ENCODE measurements around the gene GFPT2.

Gene GFPT2

GRCh38 chr5:180333661-180334060 lies 19.5 kb downstream of the GFPT2 start:
- no peak for DNase-seq (ENCODE audit: low read depth)

GRCh38 chr5:180332861-180333260 lies 20.3 kb downstream of the GFPT2 start:
- no peak for DNase-seq (ENCODE audit: low read depth)

GRCh38 chr5:180332051-180332517 lies 21.1 kb downstream of the GFPT2 start:
- no peak for DNase-seq (ENCODE audit: low read depth)

GRCh38 chr5:180331647-180331950 lies 21.5 kb downstream of the GFPT2 start:
- DNase-seq (ENCODE audit: low read depth), result no peak

- DNase-seq (ENCODE audit: low read depth), result no peak
Observed at GRCh38 chr5:180330810-180331646, 22.1 kb downstream of the GFPT2 start.

GRCh38 chr5:180330270-180330648 lies 22.9 kb downstream of the GFPT2 start:
- DNase-seq (ENCODE audit: low read depth), result no peak

- DNase-seq (ENCODE audit: low read depth), result no peak
Observed at GRCh38 chr5:180329606-180330269, 23.4 kb downstream of the GFPT2 start.

GRCh38 chr5:180329138-180329435 lies 24.0 kb downstream of the GFPT2 start:
- no peak for DNase-seq (ENCODE audit: low read depth)

GRCh38 chr5:180328296-180329137 lies 24.6 kb downstream of the GFPT2 start:
- peak; percentile 47 for DNase-seq (ENCODE audit: low read depth)

GRCh38 chr5:180326989-180327565 lies 26.1 kb downstream of the GFPT2 start:
- no peak for DNase-seq (ENCODE audit: low read depth)

GRCh38 chr5:180324601-180324950 lies 28.6 kb downstream of the GFPT2 start:
- DNase-seq (ENCODE audit: low read depth), result no peak

GRCh38 chr5:180323941-180324600 lies 29.1 kb downstream of the GFPT2 start:
- no peak for DNase-seq (ENCODE audit: low read depth)

GRCh38 chr5:180323160-180323559 lies 30.0 kb downstream of the GFPT2 start:
- no peak for DNase-seq (ENCODE audit: low read depth)

GRCh38 chr5:180318456-180319089 lies 34.6 kb downstream of the GFPT2 start:
- DNase-seq (ENCODE audit: low read depth), result no peak

- no peak for DNase-seq (ENCODE audit: low read depth)
Observed at GRCh38 chr5:180316586-180316985, 36.5 kb downstream of the GFPT2 start.

- no peak for DNase-seq (ENCODE audit: low read depth)
Observed at GRCh38 chr5:180315762-180316212, 37.3 kb downstream of the GFPT2 start.

GRCh38 chr5:180313677-180314505 lies 39.2 kb downstream of the GFPT2 start:
- DNase-seq (ENCODE audit: low read depth), result peak; percentile 91

GRCh38 chr5:180311216-180311615 lies 41.9 kb downstream of the GFPT2 start:
- DNase-seq (ENCODE audit: low read depth), result no peak

- DNase-seq (ENCODE audit: low read depth), result no peak
Observed at GRCh38 chr5:180306796-180307195, 46.3 kb downstream of the GFPT2 start.

GRCh38 chr5:180305481-180305880 lies 47.7 kb downstream of the GFPT2 start:
- no peak for DNase-seq (ENCODE audit: low read depth)
